Heart right ventricle (tissue), 16 donors: ENCODE measurements around the gene LSM6. TPM values are rescaled to one million over a fixed set of nuclear protein-coding genes. Genes with fewer than 3 reads are reported as not detected.

Experiments used
- ATAC-seq, 8 donors: fragments of 200-7000 bp; cut with Tn5 transposase; one replicate each; pipeline ENCODE4 v1.9.1; 2020; ENCODE audit warnings: mild to moderate bottlenecking in 8 of 8, moderate library complexity in 8 of 8, moderate number of reproducible peaks in 1 of 8
- DNase-seq, 2 donors: peaks; one replicate each; pipeline ENCODE4 v3.0.0-alpha.2; 2020
- H3K27ac ChIP-seq, 10 donors: fragments of 200-600 bp; sonication (generic) in 2 of 10; one replicate each; pipeline versions ENCODE4 v1.5.0 to v1.8.0; 2020 to 2022; ENCODE audit warnings: mild to moderate bottlenecking in 3 of 10
- H3K27me3 ChIP-seq, 7 donors: fragments of 200-600 bp; one replicate each; pipeline ENCODE4 v1.8.0; 2021 to 2022; ENCODE audit warnings: mild to moderate bottlenecking in 2 of 7
- H3K36me3 ChIP-seq, 9 donors: fragments of 200-600 bp; sonication (generic) in 1 of 9; one replicate each; pipeline versions ENCODE4 v1.5.0 to v1.8.0; 2020 to 2022; ENCODE audit warnings: mild to moderate bottlenecking in 2 of 9
- H3K4me1 ChIP-seq, 9 donors: fragments of 200-600 bp; sonication (generic) in 1 of 9; one replicate each; pipeline versions ENCODE4 v1.5.0 to v1.8.0; 2020 to 2022; ENCODE audit warnings: mild to moderate bottlenecking in 4 of 9
- H3K4me3 ChIP-seq, 10 donors: fragments of 200-600 bp; sonication (generic) in 2 of 10; one replicate each; pipeline versions ENCODE4 v1.5.0 to v1.8.0; 2020 to 2022; ENCODE audit warnings: mild to moderate bottlenecking in 7 of 10, moderate library complexity in 2 of 10
- H3K9me3 ChIP-seq, 11 donors: fragments of 200-600 bp in 10 of 11; sonication (generic) in 2 of 11; one replicate each; pipeline versions ENCODE4 v1.5.0 to v1.8.0; 2013 to 2022; ENCODE audit warnings: mild to moderate bottlenecking in 2 of 11, control low read depth in 1 of 11, moderate library complexity in 1 of 11
- WGBS, 2 donors: extraction: QIAGEN DNeasy Blood & Tissue Kit; methylation state at CpG; one replicate each; pipeline ENCODE4 v1.1.7; 2013; ENCODE audit warnings: inconsistent platforms in 1 of 2; 5-methylcytosine and 5-hydroxymethylcytosine counted together
- intact Hi-C, 10 donors: fragments of 100-400 bp; cut with DNase I; formaldehyde crosslinking; loops; one replicate each; pipeline versions ENCODE4 v1.11.1 to v1.14.2; 2022
- polyA plus RNA-seq, 2 donors: library from polyadenylated mRNA; stranded (reverse); fragments of 200-250 nt; gene quantifications; one replicate each; pipeline ENCODE4 v1.2.3, GENCODE V29; 2013
- total RNA-seq, 10 donors: library from RNA; stranded (reverse); fragmentation: NEBNext Ultra II Directional in 3 of 10; extraction: Animal tissue kit (Norgen Biotek cat#: 25700) in 3 of 10; gene quantifications; one replicate each; pipeline versions ENCODE4 v1.2.1 to v1.2.4, GENCODE V29; 2021 to 2023
- TF ChIP-seq, protein P1 (sequence below), 9 donors: fragments of 200-600 bp; sonication (generic) in 2 of 9; IDR thresholded peaks; one replicate each; pipeline versions ENCODE4 v1.5.0 to v1.8.0; 2021 to 2022; ENCODE audit warnings: antibody characterized with exemption in 9 of 9, mild to moderate bottlenecking in 5 of 9, moderate library complexity in 1 of 9
- donor health status: Arrhythmogenic right ventricular cardiomyopathy.
- donor health status: ischemic (EF 13 %, LVEDD 7.1; RV severe dilation, severe dysfunction).
- donor health status: healthy with polysubstance abuse.
- donor health status: DM: no; HTN: yes; CAD: no.
- donor health status: DM: no; HTN: no; CAD: no.
- donor health status: ischemic (EF 25% LVEDD 6.9; RV normal size, moderate dysfunction).
- donor health status: ischemic (EF 25% LVEDD 5.7; RV mildly dilated, moderate dysfunction).
- donor health status: healthy.
- donor health status: DM: yes; HTN: yes; CAD: no.
- donor health status: Ischemic cardiomyopathy.
- donor health status: ischemic (EF 35%, LVEDD 5.7; RV mildly dilated, moderate dysfunction).
- donor health status: nonischemic (EF 11% LVEDD 7.7; RV severe dilation, severe dysfunction).
- donor health status: DM: yes; HTN: yes; CAD: no.
- donor health status: PGD.
- donor health status: ischemic (EF 29% LVEDD 5.4; RV normal size, mild dysfunction).
- donor health status: nonischemic (EF 23%, LVEDD 6.1; RV moderate dilation, normal function).

LSM6 gene
- total and polyA plus RNA-seq, 12 donors = 8.7 to 24.4 (median 11.8) TPM

- TF ChIP-seq, protein P1, sequence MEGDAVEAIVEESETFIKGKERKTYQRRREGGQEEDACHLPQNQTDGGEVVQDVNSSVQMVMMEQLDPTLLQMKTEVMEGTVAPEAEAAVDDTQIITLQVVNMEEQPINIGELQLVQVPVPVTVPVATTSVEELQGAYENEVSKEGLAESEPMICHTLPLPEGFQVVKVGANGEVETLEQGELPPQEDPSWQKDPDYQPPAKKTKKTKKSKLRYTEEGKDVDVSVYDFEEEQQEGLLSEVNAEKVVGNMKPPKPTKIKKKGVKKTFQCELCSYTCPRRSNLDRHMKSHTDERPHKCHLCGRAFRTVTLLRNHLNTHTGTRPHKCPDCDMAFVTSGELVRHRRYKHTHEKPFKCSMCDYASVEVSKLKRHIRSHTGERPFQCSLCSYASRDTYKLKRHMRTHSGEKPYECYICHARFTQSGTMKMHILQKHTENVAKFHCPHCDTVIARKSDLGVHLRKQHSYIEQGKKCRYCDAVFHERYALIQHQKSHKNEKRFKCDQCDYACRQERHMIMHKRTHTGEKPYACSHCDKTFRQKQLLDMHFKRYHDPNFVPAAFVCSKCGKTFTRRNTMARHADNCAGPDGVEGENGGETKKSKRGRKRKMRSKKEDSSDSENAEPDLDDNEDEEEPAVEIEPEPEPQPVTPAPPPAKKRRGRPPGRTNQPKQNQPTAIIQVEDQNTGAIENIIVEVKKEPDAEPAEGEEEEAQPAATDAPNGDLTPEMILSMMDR (IDR thresholded peaks at IDR 0.05) = no peak
- Histone ChIP-seq H3K4me1 (no peaks in the 10 kb centered on the region), H3K27me3 (no peaks in the 10 kb centered on the region), H3K27ac (no peak within 1 kb of the TSS), H3K4me3 (no peak within 1 kb of the TSS), H3K9me3 (no peaks in the 10 kb centered on the region), H3K36me3 (no peaks in the 10 kb centered on the region)
- ATAC-seq (no peak), DNase-seq (no peak)
- intact Hi-C loops = no loop called here
- WGBS, 2 donors = 81 to 89% methylated on average over 5 of the region's 5 CpGs
Measured at GRCh38 chr4:146214238-146214637, 38.7 kb downstream of the LSM6 start, which contains the start of gene REELD1. REELD1 (plus strand) TSS chr4:146214538; CDS start chr4:146216953, 2,415 bp downstream.

GRCh38 chr4:146222313-146222712 lies 46.8 kb downstream of the LSM6 start:
- Histone ChIP-seq H3K4me3 (no peak overlapping the region), H3K36me3 (no peaks in the 10 kb centered on the region), H3K4me1 (peaks cover 0 to 13% (median 5%) of the 10 kb centered on the region in 9 donors), H3K27ac (no peak overlapping the region), H3K27me3 (no peaks in the 10 kb centered on the region), H3K9me3 (no peaks in the 10 kb centered on the region)
- DNase-seq (no peak), ATAC-seq (peak in 1 of 8 donors; percentile 52)
- WGBS, 2 donors = 50 to 67% methylated on average over 8 of the region's 8 CpGs
- TF ChIP-seq, protein P1 (IDR thresholded peaks at IDR 0.05) = no peak
- intact Hi-C loops = no loop called here

DNA sequence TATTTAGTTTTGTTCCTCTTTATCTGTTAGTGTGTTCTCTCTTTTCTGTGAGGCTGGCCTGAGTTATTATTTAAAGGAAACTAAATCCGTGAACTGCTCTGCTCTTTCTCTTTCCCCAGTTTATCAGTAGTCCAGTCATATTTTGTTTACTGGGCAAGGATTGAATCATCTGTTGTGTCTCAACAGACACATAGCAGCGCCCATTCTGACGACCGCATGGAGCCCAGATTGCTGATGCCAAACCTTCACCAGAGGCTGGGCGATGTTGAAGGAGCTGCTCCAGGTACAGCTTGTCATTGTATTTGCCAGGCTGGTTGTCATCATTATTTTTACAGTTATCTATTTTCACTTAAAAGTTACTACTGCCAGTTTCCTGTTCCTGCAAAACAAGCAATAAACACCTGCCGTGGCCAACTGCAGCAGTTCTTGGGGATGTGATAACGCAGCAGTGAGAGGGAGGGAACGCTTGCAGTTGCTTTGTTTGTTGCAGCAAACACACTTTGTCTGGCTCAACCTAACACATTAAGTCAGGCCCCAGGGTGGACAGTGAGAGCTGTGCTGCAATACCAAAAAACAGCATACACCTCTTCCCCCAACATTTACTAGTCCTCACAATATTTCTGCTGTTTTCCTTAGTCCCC lies 48.9 kb downstream of the LSM6 start:
- DNase-seq (peak in 1 of 2 donors; percentile 22), ATAC-seq (peak in 7 of 8 donors; percentile 61 to 96 (median 90))
- intact Hi-C loops = no loop called here
- TF ChIP-seq, protein P1 (IDR thresholded peaks at IDR 0.05) = no peak
- no peaks in the 10 kb centered on the region for H3K36me3 ChIP-seq
- WGBS, 2 donors = 20 to 33% methylated on average over 8 of the region's 8 CpGs
- H3K27ac ChIP-seq = peak overlapping the region in 1 of 10 donors; percentile 17
- H3K9me3 ChIP-seq = no peaks in the 10 kb centered on the region
- H3K4me1 ChIP-seq = peaks cover 0 to 13% (median 5%) of the 10 kb centered on the region in 9 donors
- H3K27me3 ChIP-seq = no peaks in the 10 kb centered on the region
- H3K4me3 ChIP-seq = no peak overlapping the region

- Histone ChIP-seq H3K4me3 (no peak overlapping the region), H3K27me3 (no peaks in the 10 kb centered on the region), H3K9me3 (peaks cover 0 to 14% (median 6%) of the 10 kb centered on the region in 11 donors), H3K4me1 (peaks cover 0 to 8% (median 4%) of the 10 kb centered on the region in 9 donors), H3K27ac (no peak overlapping the region), H3K36me3 (no peaks in the 10 kb centered on the region)
- ATAC-seq (no peak), DNase-seq (no peak)
- TF ChIP-seq, protein P1 (IDR thresholded peaks at IDR 0.05) = no peak
- intact Hi-C loops = no loop called here
Measured at GRCh38 chr4:146229406-146229805, 53.9 kb downstream of the LSM6 start.
